Kidney (tissue), 14 donors: Measurements from ENCODE around the gene KIRREL3. TPM values are rescaled to one million over a fixed set of nuclear protein-coding genes. Genes with fewer than 3 reads are reported as not detected.

Experiments used
- DNase-seq, 5 donors: peaks; one replicate each; pipeline ENCODE4 v3.0.0-alpha.2; 2013 to 2020
- FAIRE-seq: peaks from 2 replicates; lab custom pipeline; 2012; peaks lifted over from hg19 to GRCh38; lab: Jason Lieb, UNC
- H3K27ac ChIP-seq, 2 donors: one replicate each; pipeline ENCODE4 v1.7.0; 2013; ENCODE audit warnings: low read depth in 2 of 2, low read length in 2 of 2, inconsistent platforms in 1 of 2
- H3K27me3 ChIP-seq: one replicate; pipeline ENCODE4 v1.7.1; 2013; ENCODE audit warnings: low read length, inconsistent platforms; ENCODE audit not compliant: control insufficient read depth, insufficient read depth
- H3K36me3 ChIP-seq, 3 donors: one replicate each; pipeline versions ENCODE4 v1.7.0 to v1.7.1; 2013; ENCODE audit warnings: low read length in 3 of 3, control low read depth in 1 of 3, inconsistent platforms in 1 of 3; ENCODE audit not compliant: insufficient read depth in 3 of 3, control insufficient read depth in 2 of 3
- H3K4me1 ChIP-seq, 3 donors: one replicate each; pipeline versions ENCODE4 v1.7.0 to v1.7.1; 2013; ENCODE audit warnings: low read length in 3 of 3, inconsistent platforms in 1 of 3, low read depth in 1 of 3; ENCODE audit not compliant: control insufficient read depth in 2 of 3, insufficient read depth in 2 of 3
- H3K4me3 ChIP-seq, 3 donors: one replicate each; pipeline versions ENCODE4 v1.7.0 to v1.8.1; 2013; ENCODE audit warnings: low read length in 3 of 3, control low read depth in 1 of 3, inconsistent platforms in 1 of 3
- H3K9ac ChIP-seq, 3 donors: one replicate each; pipeline versions ENCODE4 v1.7.0 to v1.7.1; 2013; ENCODE audit warnings: low read length in 3 of 3, control low read depth in 1 of 3, inconsistent platforms in 1 of 3
- H3K9me3 ChIP-seq, 3 donors: one replicate each; pipeline versions ENCODE4 v1.7.0 to v1.7.1; 2013; ENCODE audit warnings: low read length in 3 of 3, control low read depth in 1 of 3, inconsistent platforms in 1 of 3; ENCODE audit not compliant: control insufficient read depth in 2 of 3, insufficient read depth in 1 of 3
- intact Hi-C: fragments of 100-400 bp; cut with DNase I; formaldehyde crosslinking; loops from one replicate; pipeline ENCODE4 v1.11.1; 2022
- polyA plus RNA-seq: library from polyadenylated mRNA; stranded (reverse); fragments of 350-450 nt; fragmentation: Illumina TruSeq; extraction: RNeasy Lipid Tissue Mini Kit (QIAGEN cat#74804); gene quantifications from one replicate; pipeline ENCODE4 v1.2.3, GENCODE V29; 2014; ENCODE audit warnings: low read depth, low replicate concordance; ENCODE audit not compliant: insufficient read depth
- total RNA-seq: library from RNA; stranded (reverse); fragmentation: NEBNext Ultra II Directional; extraction: Animal tissue kit (Norgen Biotek cat#: 25700); gene quantifications from one replicate; pipeline ENCODE4 v1.2.1, GENCODE V29; 2021
- TF ChIP-seq, protein P1 (sequence below): IDR thresholded peaks from 3 replicates; pipeline ENCODE4 v1.5.1; 2012; ENCODE audit warnings: mild to moderate bottlenecking, moderate library complexity, borderline replicate concordance; ENCODE audit not compliant: insufficient read depth; ENCODE audit errors: extremely low read depth
- donor health status: control.
- donor health status: control.
- donor health status: control.
- donor health status: control.
- donor health status: control.
- donor health status: DM: yes; HTN: yes; CAD: no.
- donor health status: Normal renal cell carcinoma (clear cell type).

The KIRREL3 gene
- total and polyA plus RNA-seq, 2 donors from 2014 or later: 0.19 to 0.22 TPM

DNA sequence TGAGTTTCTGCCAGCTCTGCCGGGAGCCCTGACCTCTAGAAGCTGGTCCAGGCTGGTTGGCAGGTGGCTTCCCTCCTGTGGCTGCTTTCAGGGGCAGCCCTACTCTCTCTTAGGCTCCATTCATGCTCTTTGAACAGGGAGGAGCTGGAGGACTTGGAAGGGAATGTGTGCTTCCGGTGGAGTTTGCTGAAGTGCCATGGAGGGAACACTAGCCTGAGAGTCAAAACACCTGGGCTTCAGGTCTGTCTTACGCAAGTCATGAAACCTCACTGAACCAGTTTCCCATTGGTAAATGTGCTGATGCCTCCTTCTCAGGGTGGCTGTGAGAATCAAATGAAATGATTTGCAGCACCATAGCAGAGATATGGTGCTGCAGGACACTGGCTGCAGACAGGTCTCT lies 224.5 kb downstream of the KIRREL3 start:
- Histone ChIP-seq H3K9ac (no peak overlapping the region), H3K27me3 (no peaks in the 10 kb centered on the region), H3K4me1 (no peaks in the 10 kb centered on the region), H3K36me3 (no peaks in the 10 kb centered on the region), H3K27ac (no peak overlapping the region), H3K9me3 (no peaks in the 10 kb centered on the region), H3K4me3 (no peak overlapping the region)
- DNase-seq (no peak), FAIRE-seq (no peak)
- intact Hi-C loops: no loop called here
- TF ChIP-seq, protein P1, sequence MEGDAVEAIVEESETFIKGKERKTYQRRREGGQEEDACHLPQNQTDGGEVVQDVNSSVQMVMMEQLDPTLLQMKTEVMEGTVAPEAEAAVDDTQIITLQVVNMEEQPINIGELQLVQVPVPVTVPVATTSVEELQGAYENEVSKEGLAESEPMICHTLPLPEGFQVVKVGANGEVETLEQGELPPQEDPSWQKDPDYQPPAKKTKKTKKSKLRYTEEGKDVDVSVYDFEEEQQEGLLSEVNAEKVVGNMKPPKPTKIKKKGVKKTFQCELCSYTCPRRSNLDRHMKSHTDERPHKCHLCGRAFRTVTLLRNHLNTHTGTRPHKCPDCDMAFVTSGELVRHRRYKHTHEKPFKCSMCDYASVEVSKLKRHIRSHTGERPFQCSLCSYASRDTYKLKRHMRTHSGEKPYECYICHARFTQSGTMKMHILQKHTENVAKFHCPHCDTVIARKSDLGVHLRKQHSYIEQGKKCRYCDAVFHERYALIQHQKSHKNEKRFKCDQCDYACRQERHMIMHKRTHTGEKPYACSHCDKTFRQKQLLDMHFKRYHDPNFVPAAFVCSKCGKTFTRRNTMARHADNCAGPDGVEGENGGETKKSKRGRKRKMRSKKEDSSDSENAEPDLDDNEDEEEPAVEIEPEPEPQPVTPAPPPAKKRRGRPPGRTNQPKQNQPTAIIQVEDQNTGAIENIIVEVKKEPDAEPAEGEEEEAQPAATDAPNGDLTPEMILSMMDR: no peak

DNA sequence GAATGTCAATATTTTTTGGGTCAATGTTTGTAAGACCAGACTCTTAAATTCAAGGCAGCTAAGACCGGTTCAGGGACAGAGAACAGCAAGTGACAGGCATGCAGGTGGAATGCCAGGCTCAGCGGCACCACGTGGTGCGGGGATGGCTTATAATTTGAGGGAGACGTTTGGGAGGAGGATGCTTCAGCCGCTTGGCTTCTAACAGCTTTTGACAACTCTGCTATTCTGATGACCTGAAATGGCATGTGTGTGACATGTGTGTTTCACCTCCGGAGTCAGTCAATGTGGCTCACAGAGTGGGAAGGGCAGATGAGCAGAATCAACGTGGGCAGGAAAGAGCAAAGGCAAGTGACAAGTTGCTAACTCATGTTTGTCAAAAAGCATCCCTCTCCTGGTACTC lies 228.3 kb downstream of the KIRREL3 start:
- H3K27me3 ChIP-seq: no peaks in the 10 kb centered on the region
- TF ChIP-seq, protein P1: no peak
- H3K4me3 ChIP-seq: no peak overlapping the region
- FAIRE-seq (no peak), DNase-seq (no peak)
- no peaks in the 10 kb centered on the region for H3K36me3 ChIP-seq
- H3K4me1 ChIP-seq: no peaks in the 10 kb centered on the region
- no peaks in the 10 kb centered on the region for H3K9me3 ChIP-seq
- no peak overlapping the region for H3K27ac ChIP-seq
- intact Hi-C loops: no loop called here
- H3K9ac ChIP-seq: no peak overlapping the region

DNA sequence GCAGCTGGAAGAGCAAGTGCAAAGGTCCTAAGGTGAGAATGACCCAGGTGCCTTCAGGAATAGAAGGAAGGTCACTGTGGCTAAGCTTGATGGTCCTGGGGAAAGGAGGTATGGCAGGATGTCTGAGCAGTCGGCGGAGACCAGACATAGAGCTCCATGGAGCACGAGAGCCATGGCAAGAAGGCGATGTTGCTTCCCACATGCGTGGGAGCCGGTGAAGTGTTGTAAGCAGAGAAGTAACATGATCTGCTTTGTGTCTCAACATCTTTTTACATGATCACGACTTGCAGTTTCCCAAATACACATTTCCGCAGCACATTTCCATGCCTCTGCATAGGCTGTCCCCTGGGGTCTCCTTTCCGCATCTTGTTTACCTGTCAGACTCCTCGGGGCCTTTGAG lies 231.9 kb downstream of the KIRREL3 start:
- DNase-seq: peak in 3 of 5 donors; percentile 28 to 58 (median 44)
- H3K36me3 ChIP-seq: no peaks in the 10 kb centered on the region
- H3K4me3 ChIP-seq: no peak overlapping the region
- intact Hi-C loops: no loop called here
- no peaks in the 10 kb centered on the region for H3K4me1 ChIP-seq
- TF ChIP-seq, protein P1: no peak
- no peaks in the 10 kb centered on the region for H3K9me3 ChIP-seq
- no peak overlapping the region for H3K9ac ChIP-seq
- H3K27ac ChIP-seq: no peak overlapping the region
- no peaks in the 10 kb centered on the region for H3K27me3 ChIP-seq
- no peak for FAIRE-seq

DNA sequence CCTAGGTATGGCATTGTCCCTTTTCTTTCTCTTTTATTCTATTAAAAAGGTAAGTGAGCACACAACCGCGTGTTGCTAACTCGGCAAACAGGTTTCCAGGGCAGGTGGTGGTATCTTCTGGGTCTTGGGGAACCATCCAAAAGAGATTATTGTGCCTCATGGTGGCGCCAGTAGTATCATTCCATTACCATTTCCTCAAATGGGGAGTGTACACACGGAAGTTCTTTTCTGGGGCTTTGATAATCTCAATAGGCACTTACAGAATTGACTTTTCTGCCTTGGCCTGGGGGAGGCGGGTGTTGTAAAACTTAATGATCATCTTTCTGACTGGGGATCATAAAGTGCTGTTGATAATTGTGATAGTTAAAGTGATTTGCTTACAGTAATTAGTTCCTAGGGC lies 234.1 kb downstream of the KIRREL3 start:
- H3K4me1 ChIP-seq: no peaks in the 10 kb centered on the region
- no peaks in the 10 kb centered on the region for H3K9me3 ChIP-seq
- H3K27me3 ChIP-seq: no peaks in the 10 kb centered on the region
- no peak overlapping the region for H3K9ac ChIP-seq
- intact Hi-C loops: no loop called here
- H3K4me3 ChIP-seq: no peak overlapping the region
- no peak overlapping the region for H3K27ac ChIP-seq
- TF ChIP-seq, protein P1: no peak
- DNase-seq (no peak), FAIRE-seq (no peak)
- H3K36me3 ChIP-seq: no peaks in the 10 kb centered on the region
